OCI-LY7 (cell line): Measurements from ENCODE around the gene ZNF598. TPM values are rescaled to one million over a fixed set of nuclear protein-coding genes. Genes with fewer than 3 reads are reported as not detected.

Experiments used
- BruUV-seq: library from RNA; stranded (reverse); fragments of 400-500 nt; replicated peaks from 2 replicates; lab custom pipeline; 2021; lab: Mats Ljungman, UMichigan
- CTCF ChIA-PET: fragments of 300-600 bp; sonication (Branson Sonifier 250); formaldehyde crosslinking; loops from one replicate; lab custom pipeline; 2022; ENCODE audit warnings: antibody characterized with exemption; ENCODE audit not compliant: unreplicated experiment; lab: Charles Lee
- POLR2A ChIA-PET: fragments of 300-600 bp; sonication (Branson Sonifier 250); formaldehyde crosslinking; loops from one replicate; lab custom pipeline; 2022; ENCODE audit warnings: antibody characterized with exemption; lab: Charles Lee
- DNase-seq: peaks from one replicate; pipeline ENCODE4 v3.0.0-alpha.2; 2015; ENCODE audit warnings: low spot score
- H2AFZ ChIP-seq: fragments of 200-600 bp; sonication (generic), shearing (Covaris generic); 2 replicates; pipeline ENCODE4 v1.6.1; 2014; ENCODE audit warnings: mild to moderate bottlenecking, antibody characterized with exemption, low read length, moderate library complexity
- H3K27ac ChIP-seq: fragments of 200-600 bp; sonication (generic); 2 replicates; pipeline ENCODE4 v1.5.1; 2014; ENCODE audit warnings: mixed run types, low read depth, mild to moderate bottlenecking, moderate library complexity, low read length, inconsistent platforms; ENCODE audit not compliant: poor library complexity, severe bottlenecking
- H3K36me3 ChIP-seq: fragments of 200-600 bp; sonication (generic); 2 replicates; pipeline ENCODE4 v1.6.1; 2014; ENCODE audit warnings: mild to moderate bottlenecking, antibody characterized with exemption, low read length, moderate library complexity, mixed read lengths; ENCODE audit not compliant: insufficient read depth
- H3K4me1 ChIP-seq: fragments of 200-600 bp; sonication (generic); 2 replicates; pipeline ENCODE4 v1.5.1; 2014; ENCODE audit warnings: mild to moderate bottlenecking, low read length; ENCODE audit not compliant: insufficient read depth, poor library complexity, severe bottlenecking
- H3K4me2 ChIP-seq: fragments of 200-600 bp; sonication (generic); 2 replicates; pipeline ENCODE4 v1.6.1; 2014; ENCODE audit warnings: mild to moderate bottlenecking, low read length
- H3K4me3 ChIP-seq: fragments of 200-600 bp; sonication (generic); 2 replicates; pipeline ENCODE4 v1.5.1; 2014; ENCODE audit warnings: mild to moderate bottlenecking, low read depth, low read length; ENCODE audit not compliant: poor library complexity, severe bottlenecking
- H3K79me2 ChIP-seq: fragments of 200-600 bp; sonication (generic); 2 replicates; pipeline ENCODE4 v1.6.1; 2016; ENCODE audit warnings: low read depth, mild to moderate bottlenecking, low read length, moderate library complexity, mixed read lengths; ENCODE audit not compliant: insufficient read depth
- H3K9me2 ChIP-seq: fragments of 200-600 bp; sonication (generic); 2 replicates; pipeline ENCODE4 v1.6.1; 2016; ENCODE audit warnings: mild to moderate bottlenecking, low read length, mixed read lengths; ENCODE audit not compliant: insufficient read depth
- H3K9me3 ChIP-seq: fragments of 200-600 bp; sonication (generic); 2 replicates; pipeline ENCODE4 v1.6.1; 2014; ENCODE audit warnings: mild to moderate bottlenecking, mixed run types, low read length, mixed read lengths
- H4K20me1 ChIP-seq: fragments of 200-600 bp; sonication (generic); 2 replicates; pipeline ENCODE4 v1.6.1; 2014; ENCODE audit warnings: mild to moderate bottlenecking, antibody characterized with exemption, low read length, moderate library complexity, mixed read lengths; ENCODE audit not compliant: insufficient read depth
- CTCF ChIP-seq: fragments of 200-600 bp; sonication (generic); conservative IDR thresholded peaks from 2 replicates; pipeline ENCODE4 v1.5.1; 2014; ENCODE audit warnings: mild to moderate bottlenecking, antibody characterized with exemption, low read length, moderate library complexity, mixed read lengths
- EZH2phosphoT487 ChIP-seq: fragments of 200-600 bp; sonication (generic); IDR thresholded peaks from 2 replicates; pipeline ENCODE4 v1.6.1; 2018; ENCODE audit warnings: low read depth, borderline replicate concordance, mild to moderate bottlenecking, mixed run types, antibody characterized with exemption, low read length, moderate library complexity, mixed read lengths
- intact Hi-C: fragments of 100-400 bp; cut with micrococcal nuclease; formaldehyde crosslinking; loops from one replicate; pipeline ENCODE4 v1.10.0; 2022; ENCODE audit not compliant: unreplicated experiment
- total RNA-seq, 2 experiments: library from RNA; depleted of rRNA in 1 of 2; stranded (reverse); fragments of >200 nt in 1 of 2; shearing (Covaris generic) in 1 of 2; gene quantifications; 2 replicates each; pipeline ENCODE4 v1.2.3, GENCODE V29; 2014 to 2022

Gene ZNF598
- total RNA-seq, 2 experiments from 2014 or later, result 26.3 to 80.4 TPM

GRCh38 chr16:2058420-2058819 lies 48.8 kb upstream of the ZNF598 start:
- Histone ChIP-seq H3K4me1 (no peaks in the 10 kb centered on the region), H2AFZ (no peak overlapping the region), H3K4me2 (no peak overlapping the region), H3K36me3 (peaks cover 34% of the 10 kb centered on the region; the same call in 1 of the 2 replicates), H4K20me1 (no peaks in the 10 kb centered on the region), H3K27ac (no peak overlapping the region), H3K79me2 (no peaks in the 10 kb centered on the region), H3K4me3 (no peak overlapping the region), H3K9me3 (no peaks in the 10 kb centered on the region), H3K9me2 (no peaks in the 10 kb centered on the region)
- ChIA-PET CTCF (no interaction called here), POLR2A (no interaction called here)
- TF ChIP-seq CTCF (no peak), EZH2phosphoT487 (no peak)
- no peak for DNase-seq
- intact Hi-C loops, result no loop called here
- no TSS peak for BruUV-seq

- intact Hi-C loops, result no loop called here
- DNase-seq, result no peak
- POLR2A ChIA-PET, result interaction anchor here (0.5 kb wide), 1 partner anchor 41 kb away, joined by 3 read pairs; no protein-coding TSS in a partner anchor
- no peaks in the 10 kb centered on the region for H3K4me1 ChIP-seq
- no peak overlapping the region for H3K4me2 ChIP-seq
- H3K4me3 ChIP-seq, result no peak overlapping the region
- H4K20me1 ChIP-seq, result no peaks in the 10 kb centered on the region
- H2AFZ ChIP-seq, result no peak overlapping the region
- H3K9me2 ChIP-seq, result no peaks in the 10 kb centered on the region
- H3K36me3 ChIP-seq, result peaks cover 41% of the 10 kb centered on the region; the same call in 1 of the 2 replicates
- CTCF ChIA-PET, result no interaction called here
- TF ChIP-seq CTCF (no peak), EZH2phosphoT487 (no peak)
- H3K27ac ChIP-seq, result no peak overlapping the region
- no TSS peak for BruUV-seq
- H3K9me3 ChIP-seq, result no peaks in the 10 kb centered on the region
- H3K79me2 ChIP-seq, result no peaks in the 10 kb centered on the region
These were observed 47.8 kb upstream of the ZNF598 start for GRCh38 chr16:2057438-2057837.

- no TSS peak for BruUV-seq
These were observed 47.2 kb upstream of the ZNF598 start for GRCh38 chr16:2056681-2057407.

More at GRCh38 chr16:2056681-2057407, 47.2 kb upstream of the ZNF598 start:
- no peak for TF ChIP-seq EZH2phosphoT487
- 0 out of 2 replicates have a peak, but pooled peaks have one; percentile 8 for TF ChIP-seq CTCF
- Histone ChIP-seq H3K4me1 (no peaks in the 10 kb centered on the region), H2AFZ (no peak overlapping the region), H3K27ac (no peak overlapping the region), H3K36me3 (peaks cover 45% of the 10 kb centered on the region; the same call in 1 of the 2 replicates), H3K4me2 (no peak overlapping the region), H4K20me1 (no peaks in the 10 kb centered on the region), H3K9me2 (no peaks in the 10 kb centered on the region), H3K4me3 (no peak overlapping the region), H3K9me3 (no peaks in the 10 kb centered on the region), H3K79me2 (no peaks in the 10 kb centered on the region)
- ChIA-PET POLR2A (no interaction called here), CTCF (no interaction called here)
- intact Hi-C loops, result no loop called here
- no peak for DNase-seq
